ENCODE measurements around the gene CHST8.
A peak's percentile ranks its signal among the peaks of the same experiment; 100 is the strongest.

The CHST8 gene

DNA sequence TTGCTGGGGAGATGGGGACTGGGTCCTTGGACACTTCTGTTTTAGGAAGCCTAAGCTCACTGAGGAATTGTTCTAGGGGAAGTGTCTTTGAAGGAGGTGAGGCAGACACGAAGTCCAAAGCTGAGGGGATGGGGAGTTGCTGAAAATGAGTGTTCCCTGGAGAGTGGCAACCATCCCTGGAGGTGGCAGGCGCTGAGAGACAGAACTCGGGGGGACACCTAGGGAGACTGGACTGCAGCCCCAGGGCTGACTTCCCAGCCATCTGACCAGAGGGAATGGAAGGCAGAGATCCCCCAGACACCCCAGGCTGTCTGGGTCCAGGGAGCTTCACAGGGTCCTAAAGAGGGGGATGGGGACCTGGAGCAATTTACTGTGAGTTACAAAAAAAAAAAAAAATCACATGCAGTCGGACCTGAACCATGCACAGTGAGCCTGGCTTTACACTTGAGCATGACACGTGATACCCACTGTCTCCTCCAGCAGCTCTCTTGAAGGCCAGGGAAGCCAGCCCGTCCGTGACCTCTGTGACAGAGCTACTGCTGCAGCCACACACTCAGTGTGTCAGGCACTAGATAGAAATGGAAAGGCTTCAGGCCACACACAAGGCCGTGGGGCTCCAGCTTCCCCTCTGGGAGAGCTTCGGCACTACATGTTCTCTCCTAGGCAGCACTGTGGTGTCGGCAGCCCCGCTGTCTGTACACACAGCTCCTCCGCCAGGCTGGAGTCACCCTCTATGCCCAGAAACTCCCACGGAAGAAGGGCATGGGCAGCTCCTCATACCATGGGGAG, 97.8 kb downstream of the CHST8 start:
- DNase-seq: no peak

GRCh38 chr19:33720155-33720493, 98.4 kb downstream of the CHST8 start:
- DNase-seq: no peak

DNA sequence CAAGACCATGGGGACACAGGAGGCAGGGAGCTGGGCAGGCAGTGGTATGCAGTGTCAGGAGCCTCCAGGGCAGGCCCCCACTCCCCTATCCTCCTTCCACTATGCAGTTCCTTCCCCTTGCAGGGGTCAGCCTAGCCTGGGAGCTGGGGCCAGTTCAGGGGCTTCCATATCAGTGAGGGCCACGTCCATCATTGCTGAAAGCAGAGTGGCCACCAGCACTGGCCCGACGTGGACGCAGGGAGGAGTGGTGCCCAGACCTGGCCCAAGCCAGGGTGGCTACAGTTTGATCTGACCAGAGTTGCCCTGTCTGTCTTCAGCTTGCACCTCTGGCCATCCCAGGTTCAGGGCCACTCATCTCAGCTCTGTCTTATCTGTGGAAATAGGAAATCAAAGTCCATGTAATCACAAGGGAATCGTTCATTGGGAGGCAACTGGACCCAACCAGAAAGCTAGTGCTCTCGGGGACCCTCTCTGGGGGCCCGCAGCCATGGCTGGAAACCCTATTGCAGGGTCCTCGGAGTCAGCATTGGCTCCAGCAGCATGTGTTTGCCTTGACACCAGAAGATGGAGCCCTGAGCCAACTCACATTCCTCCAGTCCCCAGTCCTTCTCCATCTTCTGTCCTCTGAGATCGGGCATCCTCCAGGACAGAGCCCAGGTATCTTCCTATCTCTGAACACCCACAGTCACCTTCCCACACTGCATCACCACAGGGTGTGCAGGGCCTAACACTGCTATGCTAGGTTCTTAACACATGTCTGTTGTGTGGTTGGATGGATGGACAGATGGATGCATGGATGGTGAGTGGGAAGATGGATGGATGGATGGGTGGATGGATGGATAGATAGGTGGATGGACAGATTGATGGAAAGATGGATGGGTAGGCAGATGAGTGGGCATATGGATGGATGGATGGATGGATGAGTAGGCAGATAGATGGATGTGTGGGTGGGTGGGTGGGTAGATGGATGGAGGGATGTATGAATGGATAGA, 99.2 kb downstream of the CHST8 start:
- DNase-seq: no peak

- no peak for DNase-seq
Observed at GRCh38 chr19:33721735-33722297, 100.1 kb downstream of the CHST8 start.

GRCh38 chr19:33722456-33723239, 100.9 kb downstream of the CHST8 start:
- DNase-seq: no peak

DNA sequence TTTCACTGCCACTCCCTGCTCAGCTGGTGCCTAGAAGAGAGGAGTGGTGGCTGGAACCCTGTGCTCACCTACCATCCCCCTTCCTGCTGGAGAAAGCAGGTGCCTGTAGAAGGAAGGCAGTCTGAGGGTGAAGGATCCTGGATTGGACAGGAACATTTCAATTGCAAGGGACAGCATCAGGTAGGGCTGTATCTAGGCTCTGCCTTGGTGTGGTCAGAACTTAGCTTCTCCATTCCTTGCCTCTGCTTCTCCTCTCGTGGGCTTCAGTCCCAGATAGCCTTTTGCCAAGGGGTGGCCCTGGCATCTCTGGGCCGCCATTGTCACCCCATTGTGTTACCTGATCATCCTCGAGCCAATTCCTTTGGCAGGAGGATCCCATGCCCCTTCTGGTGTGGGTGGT, 101.8 kb downstream of the CHST8 start:
- DNase-seq: no peak

DNA sequence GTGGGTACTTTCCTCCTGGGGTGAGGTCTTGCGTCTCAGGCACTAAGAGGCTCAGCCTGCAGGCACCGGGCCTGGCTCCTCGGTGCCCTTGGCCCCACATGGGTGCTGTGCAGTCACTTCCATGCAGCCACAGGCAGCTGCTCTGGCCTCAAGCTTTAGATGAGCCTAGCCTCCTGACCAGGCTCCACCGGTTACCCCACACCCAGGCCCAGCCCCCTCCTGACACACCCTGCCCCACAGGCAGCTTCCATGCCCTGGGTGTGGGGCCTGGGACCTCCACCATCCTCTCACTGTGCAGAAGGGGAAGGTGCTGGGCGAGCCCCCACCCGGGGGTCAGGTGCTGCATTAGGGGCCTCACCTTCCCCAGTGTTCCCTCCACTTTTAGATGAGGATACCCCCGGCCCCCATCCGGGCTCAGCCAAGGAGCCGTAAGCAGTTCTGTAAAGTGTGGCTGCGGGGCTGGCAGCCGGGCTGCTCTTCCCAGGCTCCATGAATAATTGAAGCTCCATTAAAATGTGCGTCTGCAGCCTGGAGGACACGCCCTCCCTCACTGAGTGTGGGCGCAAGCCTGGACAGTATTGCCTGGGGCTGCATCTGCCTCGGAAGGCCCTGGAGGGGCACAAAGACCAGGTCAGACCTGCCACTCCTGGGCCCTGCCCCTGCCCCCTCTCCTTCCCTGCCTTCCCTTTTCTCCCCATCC, 102.4 kb downstream of the CHST8 start:
- DNase-seq: no peak

- DNase-seq: no peak
Observed at GRCh38 chr19:33724721-33725060, 102.9 kb downstream of the CHST8 start.

GRCh38 chr19:33725567-33725966, 103.8 kb downstream of the CHST8 start:
- DNase-seq: no peak

GRCh38 chr19:33726756-33727155, 105.0 kb downstream of the CHST8 start:
- DNase-seq: no peak

- no peak for DNase-seq
Observed at GRCh38 chr19:33727331-33727998, 105.7 kb downstream of the CHST8 start.

GRCh38 chr19:33728141-33728540, 106.4 kb downstream of the CHST8 start:
- no peak for DNase-seq

DNA sequence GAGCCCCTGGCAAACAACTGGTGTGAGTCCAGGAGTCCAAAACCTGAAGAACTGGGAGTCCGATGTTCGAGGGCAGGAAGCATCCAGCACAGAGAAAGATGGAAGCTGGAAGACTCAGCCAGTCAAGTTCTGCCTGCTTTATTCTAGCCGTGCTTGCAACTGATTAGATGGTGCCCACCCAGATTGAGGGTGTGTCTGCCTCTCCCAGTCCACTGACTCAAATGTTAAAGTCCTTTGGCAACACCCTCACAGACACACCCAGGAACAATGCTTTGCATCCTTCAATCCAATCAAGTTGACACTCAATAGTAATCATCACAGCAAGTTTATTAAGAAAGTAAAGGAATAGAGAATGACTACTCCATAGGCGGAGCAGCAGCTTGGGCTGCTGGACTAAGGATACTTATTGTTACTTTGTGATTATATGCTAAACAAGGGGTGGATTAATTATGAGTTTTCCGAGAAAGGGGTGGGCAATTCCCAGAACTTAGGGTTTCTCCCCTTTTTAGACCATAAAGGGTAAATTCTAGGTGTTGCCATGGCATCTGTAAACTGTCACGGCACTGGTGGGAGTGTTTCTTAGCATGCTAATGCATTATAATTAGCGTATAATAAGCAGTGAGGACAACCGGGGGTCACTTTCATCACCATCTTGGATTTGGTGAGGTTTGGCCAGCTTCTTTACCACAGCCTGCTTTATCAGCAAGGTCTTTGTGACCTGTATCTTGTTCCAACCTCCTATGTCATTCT, 109.3 kb downstream of the CHST8 start:
- no peak for DNase-seq

DNA sequence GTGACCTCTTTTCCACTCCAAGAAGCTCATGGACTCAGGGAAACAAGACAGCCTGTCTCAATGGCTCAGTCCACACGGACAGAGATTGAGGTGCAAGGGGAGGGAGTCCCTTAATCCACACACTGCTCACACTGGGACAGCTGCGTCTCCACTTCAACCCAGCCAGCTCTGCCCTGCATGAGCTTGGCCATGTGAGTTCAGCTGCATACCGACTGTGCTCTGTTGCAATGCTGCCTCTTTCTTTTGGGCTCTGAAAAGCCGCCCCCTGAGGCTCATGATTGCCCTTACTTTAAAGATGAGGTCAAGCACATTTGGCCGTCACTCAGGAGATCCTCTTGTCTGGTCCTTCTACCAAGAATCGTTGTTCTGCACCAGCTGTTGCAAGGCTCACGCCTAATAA, 110.1 kb downstream of the CHST8 start:
- DNase-seq: no peak

DNA sequence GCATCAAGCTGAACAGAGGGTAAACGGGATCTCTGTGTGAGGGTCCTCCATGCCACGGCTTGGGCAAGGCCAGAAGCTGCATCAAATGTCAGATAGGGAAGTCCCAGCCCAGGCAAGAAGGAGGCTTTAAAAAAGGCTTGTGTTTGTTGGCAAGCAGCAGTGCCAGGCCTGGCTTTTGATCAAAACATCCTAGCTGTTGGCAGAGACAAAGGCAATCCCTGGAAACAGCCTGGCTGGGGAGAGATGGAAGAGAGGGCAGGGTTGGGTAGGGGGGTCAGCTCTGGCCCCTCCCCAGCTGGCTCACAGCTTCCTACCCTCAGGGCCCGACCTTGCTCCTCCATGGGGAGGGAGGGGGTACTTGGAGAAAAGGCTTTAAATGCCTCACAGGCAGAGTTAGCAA, 113.2 kb downstream of the CHST8 start:
- no peak for DNase-seq

GRCh38 chr19:33736158-33736557, 114.4 kb downstream of the CHST8 start:
- no peak for DNase-seq

DNA sequence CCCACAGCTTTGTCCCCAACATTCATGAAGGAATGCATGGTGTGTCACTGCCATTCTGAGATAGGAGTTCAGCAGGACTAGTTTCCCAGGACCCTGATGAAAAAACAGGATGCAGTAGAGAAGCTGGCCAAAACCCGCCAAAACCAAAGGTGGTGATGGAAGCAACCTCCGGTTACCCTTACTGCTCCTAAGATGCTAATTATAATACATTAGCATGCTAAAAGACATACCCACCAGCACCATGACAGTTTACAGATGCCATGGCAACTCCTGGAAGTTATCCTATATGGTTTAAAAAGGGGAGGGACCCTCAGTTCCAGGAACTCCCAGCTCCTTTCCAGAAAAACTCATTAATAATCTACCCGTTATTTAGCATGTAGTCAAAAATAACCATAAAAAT, 115.0 kb downstream of the CHST8 start:
- DNase-seq: no peak

GRCh38 chr19:33737681-33738371, 116.1 kb downstream of the CHST8 start:
- no peak for DNase-seq

GRCh38 chr19:33740811-33741396, 119.2 kb downstream of the CHST8 start:
- DNase-seq: peak; percentile 84

- DNase-seq: no peak
Observed at GRCh38 chr19:33745297-33745696, 123.5 kb downstream of the CHST8 start.
